CD4-positive, alpha-beta T cell treated with Interleukin-17A for 1 hour (primary cell): ENCODE measurements around the gene TARBP1.
A peak's percentile ranks its signal among the peaks of the same experiment; 100 is the strongest.
"Not testable (repeated sequence)": the region's sequence is repeated elsewhere in the genome, so short reads cannot be mapped to it uniquely, and the experiment has no call there.

Experiments used
- DNase-seq: peaks from one replicate; pipeline ENCODE4 v3.0.0-alpha.2; 2020

Gene TARBP1

DNA sequence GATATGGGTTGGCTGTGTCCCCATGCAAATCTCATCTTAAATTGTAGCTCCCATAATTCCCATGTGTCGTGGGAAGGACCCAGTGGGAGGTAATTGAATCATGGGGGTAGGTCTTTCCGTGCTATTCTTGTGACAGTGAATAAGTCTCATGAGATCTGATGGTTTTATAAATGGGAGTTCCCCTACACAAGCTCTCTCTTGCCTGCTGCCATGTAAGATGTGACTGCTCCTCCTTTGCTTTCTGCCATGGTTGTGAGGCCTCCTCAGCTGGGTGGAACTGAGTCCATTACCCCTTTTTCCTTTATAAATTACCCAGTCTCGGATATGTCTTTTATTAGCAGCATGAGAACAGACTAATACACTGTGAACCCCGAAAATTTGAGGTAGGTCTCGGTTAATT lies 25.3 kb upstream of the TARBP1 start:
- not testable (repeated sequence) for DNase-seq

DNA sequence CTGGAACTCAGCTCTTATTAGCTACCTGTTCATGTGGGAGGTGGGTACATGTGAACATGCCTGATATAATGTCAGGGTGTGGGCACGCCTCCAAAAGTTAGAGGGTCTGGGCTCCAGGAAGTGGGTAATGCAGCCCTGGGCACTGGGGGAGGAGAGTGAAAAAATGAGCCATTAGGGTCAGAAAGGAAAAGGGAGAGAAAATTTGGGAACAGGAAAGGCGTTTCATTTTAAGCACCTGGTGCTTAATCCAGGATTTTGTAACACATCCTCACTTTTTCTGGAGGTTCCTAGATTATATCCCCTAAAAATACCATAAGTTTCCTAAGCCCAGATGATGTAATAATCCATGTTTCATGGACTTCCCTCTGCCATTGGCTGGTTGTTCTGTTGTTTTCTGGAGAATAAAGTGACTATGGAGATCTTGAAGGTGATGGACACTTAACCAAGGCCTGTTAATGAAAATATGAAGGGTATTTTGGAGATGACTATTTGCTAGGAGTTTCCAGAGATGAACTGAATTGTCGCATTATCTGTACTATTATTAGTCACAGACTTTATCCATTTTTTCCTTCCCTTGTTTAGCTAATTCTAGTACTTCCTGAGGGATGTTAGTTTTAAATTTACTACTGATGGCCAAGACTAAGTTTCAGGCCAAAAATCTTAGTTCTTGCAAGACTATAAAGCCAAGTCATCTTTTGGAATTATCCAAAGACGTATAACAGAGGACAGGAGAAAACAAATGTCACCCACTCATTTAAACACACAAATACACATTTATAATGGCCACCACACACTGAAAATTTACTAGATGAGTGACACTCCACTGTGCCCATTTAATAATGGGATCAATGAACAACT lies 24.4 kb upstream of the TARBP1 start:
- no peak for DNase-seq

DNA sequence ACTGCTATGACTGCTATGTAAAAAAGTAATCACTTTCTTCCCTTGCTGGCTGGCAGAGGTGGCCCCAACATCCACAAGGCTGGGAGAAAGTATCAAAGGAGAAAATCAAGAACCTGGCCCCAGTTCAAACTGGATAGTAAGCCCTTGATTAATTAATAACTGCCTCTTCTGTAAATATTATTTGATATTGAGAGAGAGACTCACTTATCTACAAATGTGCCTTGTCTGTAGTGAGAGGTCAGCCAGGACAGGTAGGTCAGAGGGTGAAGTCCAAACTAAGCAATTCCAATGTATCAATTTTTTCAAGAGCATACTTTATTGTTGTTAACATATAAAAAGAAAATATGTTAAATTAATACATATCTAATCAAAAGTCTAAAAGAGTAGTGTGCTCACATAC lies 23.8 kb upstream of the TARBP1 start:
- DNase-seq: no peak

DNA sequence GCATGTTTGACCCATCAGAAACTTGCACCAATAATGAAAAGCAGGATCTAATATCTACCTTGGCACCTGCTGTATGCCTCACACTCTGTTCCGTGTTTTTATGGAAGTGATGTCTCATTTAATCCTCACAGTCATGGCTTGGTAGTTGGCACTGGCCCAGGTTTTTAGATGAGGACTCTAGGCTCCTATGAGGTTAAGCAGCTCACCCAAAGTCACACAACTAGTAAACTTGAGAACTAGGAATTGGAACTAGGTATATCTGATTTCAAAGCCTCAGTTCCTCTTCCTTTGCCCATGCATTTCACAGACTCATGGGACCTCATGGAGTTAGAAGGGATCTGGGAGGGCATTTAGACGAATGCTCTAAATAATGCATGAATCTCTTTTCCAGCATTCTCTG lies 21.3 kb upstream of the TARBP1 start:
- DNase-seq: no peak

DNA sequence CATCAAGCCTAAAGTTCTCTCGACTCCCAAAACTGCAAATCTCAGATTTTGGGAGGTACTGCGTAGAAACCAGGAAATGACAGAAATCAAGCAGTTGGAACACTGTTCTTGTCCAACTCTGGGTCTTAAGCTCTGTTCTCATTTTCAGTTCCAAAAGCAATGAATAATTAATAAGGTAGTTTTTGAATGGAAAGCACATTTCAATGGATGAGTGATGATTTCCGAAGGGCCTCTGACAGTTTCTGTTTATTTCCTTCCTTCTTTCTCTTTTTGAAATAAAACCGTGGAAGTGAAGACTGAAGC lies 20.9 kb upstream of the TARBP1 start:
- DNase-seq: no peak

DNA sequence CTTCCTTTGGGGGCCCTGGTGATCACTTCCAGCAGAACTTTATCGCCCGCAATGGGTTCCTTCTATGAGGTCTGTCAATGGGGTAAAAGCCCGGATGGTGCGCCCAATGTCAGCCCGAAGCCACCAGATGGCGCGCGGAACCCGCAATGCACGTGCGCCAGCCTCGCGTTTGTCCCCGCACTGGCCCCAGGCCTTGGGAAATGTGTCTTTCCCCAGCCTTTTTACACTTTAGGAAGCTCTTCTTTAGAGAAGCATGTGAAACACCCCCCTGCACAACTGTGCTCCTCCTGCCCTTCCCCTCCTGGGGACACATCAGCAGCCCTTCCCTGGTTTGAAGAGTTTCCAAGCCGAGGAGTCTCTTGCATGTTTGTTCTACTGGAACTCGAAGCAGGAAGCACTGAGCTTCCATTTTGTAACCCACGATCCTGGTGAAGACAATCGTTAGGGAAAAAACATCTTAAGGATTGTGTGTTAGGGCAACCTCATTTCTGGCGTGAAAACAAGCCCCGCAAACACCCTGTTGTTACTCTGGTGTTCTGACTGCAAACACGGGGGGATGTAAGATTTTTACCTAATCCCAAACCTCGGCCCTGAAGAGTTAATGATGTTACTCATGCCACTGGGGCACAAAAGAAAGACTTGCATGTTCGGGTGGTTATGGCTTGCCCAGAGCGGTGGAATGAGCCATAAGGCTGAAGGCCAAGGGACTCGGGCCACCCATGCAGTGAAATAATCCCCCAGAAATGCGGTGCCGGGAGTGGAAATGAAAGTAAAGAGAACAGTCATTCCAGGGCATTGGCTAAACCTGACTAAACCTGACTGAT lies 20.4 kb upstream of the TARBP1 start:
- DNase-seq: peak; percentile 78

DNA sequence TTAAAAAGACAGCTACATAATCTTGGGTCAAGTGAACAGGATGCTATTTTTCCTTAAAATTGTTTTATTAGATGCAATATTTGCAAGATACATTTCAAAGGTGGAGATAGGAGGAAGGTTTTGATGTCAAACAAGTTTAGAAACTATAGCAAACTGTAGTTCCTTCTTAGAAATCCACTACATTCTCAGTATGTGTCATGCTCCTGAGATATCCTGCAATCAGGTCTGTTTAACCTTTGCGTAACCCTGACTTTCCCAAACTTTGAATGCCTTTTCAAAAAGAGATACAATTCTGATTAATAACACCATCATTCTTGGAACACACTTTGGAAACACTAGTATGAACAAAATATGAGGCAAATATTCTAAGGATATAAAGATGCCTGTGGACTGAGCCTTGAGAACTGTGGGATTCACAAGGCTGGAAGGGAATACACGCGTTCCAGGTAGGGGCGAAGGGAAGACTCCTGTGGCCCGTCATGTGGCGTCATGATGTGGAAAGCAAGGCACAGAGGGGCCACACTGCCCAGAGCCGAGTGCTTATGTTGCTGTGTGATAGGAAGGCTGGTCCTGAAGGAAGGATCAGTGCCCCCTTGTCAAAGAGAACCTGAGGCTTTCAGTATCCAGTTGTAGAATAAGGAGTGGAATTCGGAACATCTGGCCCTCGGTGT lies 19.6 kb upstream of the TARBP1 start:
- no peak for DNase-seq

DNA sequence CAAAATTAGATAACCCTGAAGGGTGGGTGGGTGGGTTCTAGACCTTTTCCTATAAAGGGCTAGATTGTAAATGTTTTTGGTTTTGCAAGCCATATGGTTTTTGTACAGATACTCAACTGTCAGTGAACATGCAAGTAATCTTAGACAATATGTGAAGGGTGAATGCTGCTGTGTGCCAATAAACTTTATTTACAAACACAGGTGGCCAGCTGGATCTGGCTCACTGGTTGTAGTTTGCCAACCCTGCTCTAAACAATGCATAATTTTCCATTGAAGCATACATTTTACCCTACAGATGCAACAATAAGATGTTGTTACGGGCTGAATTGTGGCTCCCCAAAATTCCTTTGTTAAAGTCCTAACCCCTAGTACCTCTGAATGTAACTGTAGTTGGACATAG lies 18.6 kb upstream of the TARBP1 start:
- DNase-seq: no peak

DNA sequence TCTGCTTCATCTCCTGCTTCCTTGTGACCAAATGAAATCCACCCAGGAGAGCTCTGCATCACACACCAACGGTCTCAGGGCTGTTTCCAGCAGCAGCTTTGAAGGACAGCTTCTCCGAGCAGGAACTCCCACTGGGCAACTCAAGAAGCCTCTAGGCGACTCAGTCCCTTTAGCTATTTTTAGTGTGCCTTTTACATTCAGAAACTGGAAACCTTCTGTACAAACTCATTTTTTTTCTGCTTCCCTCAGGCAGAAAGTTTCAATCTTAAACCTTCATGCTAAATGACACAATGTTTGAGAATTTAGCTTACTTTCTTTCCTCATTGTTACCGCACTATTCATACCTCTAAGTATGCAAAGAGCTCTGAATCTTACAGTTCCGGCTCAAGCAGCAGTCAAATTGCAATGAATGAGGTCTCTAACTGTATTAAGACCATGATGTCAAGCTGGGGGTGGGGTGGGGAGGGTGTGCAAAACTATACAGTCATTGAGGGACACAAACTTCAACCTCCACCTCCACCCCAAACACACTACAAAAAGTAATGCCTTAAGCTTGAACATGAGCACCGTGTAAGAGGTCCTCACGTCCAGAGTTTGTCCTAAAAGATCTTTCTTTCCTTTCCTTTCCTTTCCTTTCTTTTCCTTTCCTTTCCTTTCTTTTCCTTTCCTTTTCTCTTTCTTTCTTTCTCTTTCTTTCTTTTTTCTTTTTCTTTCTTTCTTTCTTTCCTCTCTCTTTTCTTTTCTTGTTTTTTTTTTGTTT lies 16.4 kb upstream of the TARBP1 start:
- DNase-seq: no peak

DNA sequence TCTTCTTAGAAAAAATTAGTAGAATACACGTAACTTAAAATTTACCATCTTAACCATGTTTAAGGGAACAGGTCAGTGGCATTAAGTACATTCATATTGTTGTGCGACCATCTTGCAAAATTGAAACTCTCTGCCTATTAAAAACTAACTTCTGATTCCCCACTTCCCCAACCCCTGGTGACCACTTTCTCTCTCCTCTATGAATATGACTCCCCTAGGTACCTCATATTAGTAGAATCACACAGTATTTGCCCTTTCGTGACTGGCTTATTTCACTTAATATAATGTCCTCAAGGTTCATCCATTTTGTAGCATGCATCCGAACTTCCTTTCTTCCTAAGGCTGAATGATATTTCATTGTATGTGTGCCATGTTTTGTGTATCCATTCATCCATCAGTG lies 15.1 kb upstream of the TARBP1 start:
- DNase-seq: no peak

DNA sequence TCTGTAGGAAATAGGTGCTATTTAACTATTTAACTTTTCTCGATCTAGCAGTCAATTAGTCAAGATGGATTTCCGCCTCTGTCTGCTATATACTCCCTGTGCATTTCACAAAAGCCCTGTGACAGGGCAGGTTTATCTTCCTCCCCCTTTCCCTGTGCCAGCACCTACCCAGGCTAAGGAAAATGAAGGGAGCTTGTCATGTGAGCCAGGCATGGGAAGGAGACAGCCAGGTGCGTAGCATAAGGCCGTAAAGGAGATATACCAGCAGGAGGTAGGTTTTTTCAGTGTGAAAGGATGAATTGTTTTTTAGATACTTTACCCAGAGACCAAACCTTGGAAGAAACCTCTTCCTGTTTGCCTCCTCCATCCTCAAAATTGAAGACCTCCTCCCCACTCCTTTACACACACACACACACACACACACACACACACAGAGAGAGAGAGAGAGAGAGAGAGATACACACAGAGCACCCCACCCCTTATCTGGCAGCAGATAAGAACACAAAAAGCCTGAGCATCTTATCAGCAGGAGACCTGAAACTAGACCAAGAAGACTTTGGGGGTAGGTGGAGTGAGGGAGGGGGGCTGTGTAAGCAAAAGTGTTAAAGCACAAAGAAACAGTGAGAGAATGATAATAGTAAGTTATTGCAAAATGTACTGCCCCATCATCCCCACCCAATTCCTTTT lies 12.0 kb upstream of the TARBP1 start:
- DNase-seq: no peak

DNA sequence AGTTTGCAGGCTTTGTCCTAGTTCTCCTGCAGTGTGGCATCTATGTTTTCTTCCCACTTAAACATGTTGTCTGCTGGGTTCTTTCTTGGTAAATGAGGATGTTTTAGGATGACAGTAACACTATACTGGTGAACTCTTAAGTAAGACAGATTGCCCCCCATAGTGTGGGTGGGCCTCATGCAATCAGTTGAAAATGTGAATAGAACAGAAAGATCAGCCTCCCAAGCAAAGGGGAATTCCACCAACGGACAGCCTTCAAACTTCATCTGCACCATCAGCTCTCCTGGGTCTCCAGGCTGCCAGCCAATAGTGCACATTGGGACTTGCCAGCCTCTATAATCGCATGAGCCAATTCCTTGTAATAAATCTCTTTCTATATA lies 10.7 kb upstream of the TARBP1 start:
- DNase-seq: no peak

DNA sequence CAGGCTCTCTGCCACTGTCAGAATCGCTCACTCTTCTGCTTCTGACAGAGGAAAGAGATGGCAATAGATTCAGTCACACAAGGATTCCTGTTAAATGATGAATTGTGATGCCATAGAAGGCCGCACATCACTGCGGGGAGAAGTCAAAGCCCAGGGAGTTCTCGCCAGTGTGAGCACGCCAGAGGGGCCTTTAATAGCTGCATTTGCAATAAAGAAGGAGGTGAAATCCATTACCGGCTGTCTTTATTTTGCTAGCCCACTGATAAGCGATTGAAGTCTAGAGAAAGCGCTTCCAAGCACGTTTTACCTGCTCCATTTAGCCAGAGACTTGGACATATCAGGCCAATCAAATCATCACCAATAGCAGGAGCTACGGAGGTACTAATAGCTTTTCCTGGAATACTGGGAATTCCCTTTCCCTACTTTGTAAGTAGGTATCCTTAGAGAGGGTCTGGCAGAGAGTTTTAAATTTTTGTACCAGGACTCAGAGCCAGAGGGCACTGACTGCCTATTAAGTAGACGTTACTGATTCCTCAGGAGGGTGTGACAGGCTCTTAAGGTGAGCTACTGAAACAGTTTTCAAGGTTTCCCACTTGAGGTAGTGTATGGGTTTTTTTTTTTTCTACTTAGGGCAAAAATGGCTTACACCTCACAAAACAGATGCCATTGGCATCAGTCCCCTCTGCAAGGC lies 10.2 kb upstream of the TARBP1 start:
- no peak for DNase-seq

DNA sequence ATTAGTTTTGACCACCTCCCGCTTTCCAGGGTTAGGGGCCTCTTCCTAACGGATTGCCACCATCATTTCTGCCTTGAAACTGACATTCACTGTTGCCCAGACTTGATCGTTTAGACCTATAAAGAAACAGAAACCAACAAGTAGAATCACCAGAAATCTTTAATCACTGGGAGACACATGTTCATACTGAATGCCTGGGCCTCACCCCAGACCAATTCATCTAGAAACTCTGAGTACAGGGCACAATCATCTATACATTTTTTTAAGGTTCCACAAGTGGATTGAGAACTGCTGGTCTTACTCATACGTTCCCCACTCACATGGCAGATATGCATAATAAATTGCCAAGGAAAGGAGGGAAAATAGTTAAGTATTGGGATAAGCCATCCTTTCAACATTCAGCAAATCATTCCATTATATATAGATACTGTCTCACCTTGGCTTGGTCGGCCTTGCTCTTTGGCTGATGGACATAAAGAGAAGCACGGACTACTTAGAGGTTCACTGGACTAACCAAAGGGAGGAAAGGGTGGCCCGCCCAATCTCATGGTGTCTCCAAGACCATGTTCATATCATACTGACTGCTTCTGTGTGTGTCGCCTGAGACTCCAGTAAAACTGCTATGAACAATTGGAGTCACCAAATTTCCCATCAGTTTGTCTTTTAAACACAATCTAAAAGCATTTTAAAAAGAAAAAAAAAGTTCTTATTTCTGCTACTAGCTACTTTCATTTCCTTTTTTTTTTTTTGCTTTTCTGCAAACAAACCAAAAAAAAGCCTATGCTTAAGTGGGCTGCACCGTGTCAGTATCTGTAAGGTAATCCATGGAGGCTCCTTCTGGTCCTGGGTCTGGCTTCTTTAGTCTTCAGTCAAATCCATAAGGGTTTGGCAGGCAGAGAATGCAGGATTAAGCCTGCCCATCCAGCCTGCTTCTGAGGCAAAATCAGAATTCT lies 9.4 kb upstream of the TARBP1 start:
- DNase-seq: no peak

DNA sequence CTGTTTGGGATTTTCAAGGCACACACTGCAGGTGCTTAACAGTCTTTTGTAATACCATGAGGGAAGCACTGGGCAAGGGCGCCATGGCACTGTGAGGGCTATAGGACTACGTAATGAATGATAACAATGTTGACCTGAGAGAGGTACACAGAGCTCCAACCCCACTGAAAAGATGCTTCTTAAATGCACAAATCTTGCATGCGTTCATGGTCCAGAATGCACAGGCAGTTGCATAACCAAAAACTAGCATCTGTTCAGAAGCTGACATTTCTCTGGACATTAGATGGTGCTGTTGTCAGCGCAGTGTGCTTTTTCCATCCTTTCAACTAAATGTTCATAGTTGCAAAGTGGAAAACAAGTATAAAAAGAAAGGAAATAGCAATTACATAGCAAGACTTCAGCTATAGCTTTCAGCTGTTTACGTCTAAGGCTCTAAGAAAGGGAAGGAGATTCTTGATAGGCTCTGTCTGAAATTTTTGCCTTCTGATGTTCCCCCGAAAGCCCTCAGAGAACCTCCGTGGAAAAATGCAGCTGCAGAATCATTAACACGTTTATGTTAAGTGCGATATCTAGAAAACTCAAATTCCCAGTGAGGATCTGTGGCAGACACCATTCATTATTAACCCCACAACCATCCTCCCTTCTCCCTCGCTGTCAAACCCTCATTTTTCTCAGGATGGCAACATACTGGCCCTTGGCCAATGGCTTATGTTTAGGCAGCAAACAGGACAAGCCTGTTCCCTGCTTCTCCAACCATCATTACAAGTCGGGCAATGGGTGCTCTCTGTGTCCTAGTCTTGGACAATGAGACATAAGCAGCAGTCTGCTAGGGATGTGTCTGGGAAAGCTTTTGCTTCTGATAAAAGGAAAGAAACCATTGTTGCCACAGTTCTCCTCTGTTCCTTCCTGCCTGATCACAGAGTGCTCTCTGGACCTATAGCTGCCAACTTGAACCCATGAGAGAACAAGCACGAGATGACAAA lies 8.2 kb upstream of the TARBP1 start:
- DNase-seq: peak; percentile 27

DNA sequence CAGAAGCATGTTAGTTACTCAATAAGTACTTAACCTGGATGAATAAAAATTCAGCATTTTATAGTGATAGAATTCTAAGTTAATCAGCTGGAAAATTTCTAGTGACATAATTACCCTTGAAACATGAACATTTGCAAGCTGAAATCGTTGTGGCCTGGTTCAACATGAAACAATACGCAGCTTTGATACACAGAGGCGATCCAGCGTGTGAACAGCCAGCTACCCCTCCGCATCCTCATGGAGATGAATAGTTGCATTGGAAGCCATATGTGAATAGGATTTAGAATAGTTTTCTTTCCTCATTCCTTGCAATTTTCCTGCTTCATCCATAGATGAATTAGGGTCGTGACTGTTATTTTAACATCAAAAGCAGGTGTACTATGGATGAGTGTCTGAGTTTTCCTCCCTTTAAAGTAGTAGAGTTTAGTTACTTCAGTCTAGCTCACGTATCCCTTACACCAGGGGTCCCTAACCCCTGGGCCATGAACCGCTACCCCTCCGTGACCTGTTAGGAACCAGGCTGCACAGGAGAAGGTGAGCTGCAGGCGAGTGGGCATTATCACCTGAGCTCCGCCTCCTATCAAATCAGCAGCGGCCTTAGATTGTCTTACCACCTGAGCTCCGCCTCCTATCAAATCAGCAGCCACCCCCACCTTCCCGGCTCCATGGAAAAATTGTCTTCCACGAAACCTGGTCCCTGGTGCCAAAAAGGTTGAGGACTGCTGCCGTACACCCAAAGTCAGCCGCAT lies 6.2 kb upstream of the TARBP1 start:
- DNase-seq: no peak

DNA sequence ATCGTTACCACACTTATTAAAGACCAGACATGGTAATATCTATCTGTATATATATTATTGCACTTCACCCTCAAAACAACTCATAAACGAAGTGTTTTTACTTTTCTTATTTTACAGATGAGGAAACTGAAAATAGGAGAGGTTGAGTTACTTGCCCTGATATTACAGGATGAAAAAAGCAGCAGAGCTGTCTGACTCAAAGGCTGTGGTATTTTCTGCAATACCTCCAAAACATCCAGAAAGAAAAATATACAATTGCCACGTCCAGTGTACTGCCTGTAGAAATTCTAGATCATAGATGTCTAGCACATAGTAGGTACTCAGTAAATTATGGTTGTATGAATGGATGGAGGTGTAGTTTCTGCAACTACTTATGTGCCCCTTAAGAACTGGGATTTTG lies 5.2 kb upstream of the TARBP1 start:
- no peak for DNase-seq

DNA sequence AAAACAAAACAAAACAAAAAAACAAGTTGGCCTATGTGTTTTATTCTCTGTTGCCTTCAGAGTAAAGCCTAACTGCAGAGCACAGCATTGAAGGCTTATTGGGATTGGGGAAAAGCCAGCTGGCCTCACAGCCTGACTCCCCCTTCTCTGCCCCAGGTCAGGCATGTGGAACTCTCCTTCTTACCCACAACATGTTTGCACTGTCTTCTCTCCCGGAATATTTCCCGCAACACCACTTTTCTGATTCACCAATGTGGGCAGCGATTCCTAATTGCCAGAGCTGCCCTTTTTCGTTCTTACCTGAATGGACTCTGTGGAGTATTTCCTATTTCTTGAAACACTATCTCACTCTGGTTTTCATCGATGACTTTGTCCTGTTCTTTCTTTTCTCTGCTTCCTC lies 2.8 kb upstream of the TARBP1 start:
- no peak for DNase-seq

DNA sequence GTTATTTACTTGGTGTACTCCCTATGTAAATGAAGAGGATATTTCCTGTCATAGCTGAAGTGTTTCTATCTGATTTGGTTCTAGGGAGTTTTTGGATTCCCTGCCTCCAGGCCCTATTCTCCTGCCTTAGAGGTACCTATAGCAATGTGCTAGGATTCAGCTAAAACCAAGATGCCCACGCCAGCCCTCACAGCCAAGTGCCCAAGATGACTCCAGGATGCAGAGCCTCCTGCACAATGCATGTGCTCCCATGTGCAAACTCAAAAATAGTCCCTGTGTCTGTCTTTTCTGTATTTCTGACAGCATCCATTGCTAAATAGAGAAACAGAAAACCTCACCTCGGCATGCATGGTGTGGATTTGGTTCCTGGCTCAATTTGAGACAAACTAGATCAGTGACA lies 887 bp upstream of the TARBP1 start:
- DNase-seq: no peak
